ENCODE measurements around the gene NPHP4.

NPHP4 gene

GRCh38 chr1:5887349-5887970 is 104.8 kb downstream of the NPHP4 start:
- DNase-seq = no peak

GRCh38 chr1:5886541-5887348 is 105.5 kb downstream of the NPHP4 start:
- DNase-seq = no peak

GRCh38 chr1:5886140-5886483 is 106.1 kb downstream of the NPHP4 start:
- DNase-seq = no peak

- DNase-seq = no peak
These were observed 106.6 kb downstream of the NPHP4 start for GRCh38 chr1:5885471-5886139.

- DNase-seq = no peak
These were observed 108.1 kb downstream of the NPHP4 start for GRCh38 chr1:5884110-5884509.

- no peak for DNase-seq
These were observed 108.8 kb downstream of the NPHP4 start for GRCh38 chr1:5883129-5884048.

GRCh38 chr1:5882367-5883128 is 109.7 kb downstream of the NPHP4 start:
- DNase-seq = no peak

GRCh38 chr1:5881526-5882222 is 110.6 kb downstream of the NPHP4 start:
- DNase-seq = no peak

GRCh38 chr1:5880630-5881405 is 111.4 kb downstream of the NPHP4 start:
- DNase-seq = no peak

GRCh38 chr1:5879421-5879820 is 112.8 kb downstream of the NPHP4 start:
- DNase-seq = no peak

- no peak for DNase-seq
These were observed 113.3 kb downstream of the NPHP4 start for GRCh38 chr1:5878971-5879370.

- DNase-seq = no peak
These were observed 114.3 kb downstream of the NPHP4 start for GRCh38 chr1:5877683-5878530.

GRCh38 chr1:5877001-5877400 is 115.2 kb downstream of the NPHP4 start:
- no peak for DNase-seq

GRCh38 chr1:5876094-5876650 is 116.1 kb downstream of the NPHP4 start:
- DNase-seq = no peak

GRCh38 chr1:5875345-5875910 is 116.8 kb downstream of the NPHP4 start:
- no peak for DNase-seq

GRCh38 chr1:5874416-5875110 is 117.7 kb downstream of the NPHP4 start:
- no peak for DNase-seq

GRCh38 chr1:5873556-5873955 is 118.7 kb downstream of the NPHP4 start:
- DNase-seq = no peak

- DNase-seq = no peak
These were observed 119.3 kb downstream of the NPHP4 start for GRCh38 chr1:5872886-5873285.

Measured in inflammatory macrophage treated with lipopolysaccharide for 1 hour (primary cell).